ENCODE data around the gene SNX27. TPM values are rescaled to one million over a fixed set of nuclear protein-coding genes. Genes with fewer than 3 reads are reported as not detected.

SNX27 gene
- total RNA-seq, 2 experiments from 2014 or later = 13.2 to 13.3 TPM

GRCh38 chr1:151714820-151715725, 103.2 kb downstream of the SNX27 start:
- Histone ChIP-seq H3K27me3 (ENCODE audit: control insufficient read depth in 1 of 2, insufficient read depth in 2 of 2, low read length in 2 of 2) (peaks cover 43 to 48% of the 10 kb centered on the region in 2 experiments), H3K4me1 (ENCODE audit: insufficient read depth, low read length) (peaks cover 9% of the 10 kb centered on the region), H3K4me3 (ENCODE audit: low read length) (no peak overlapping the region), H3K36me3 (ENCODE audit: insufficient read depth, low read length) (no peaks in the 10 kb centered on the region), H3K27ac (ENCODE audit: low read depth in 1 of 2, low read length in 2 of 2) (no peak overlapping the region), H3K9me3 (ENCODE audit: control insufficient read depth in 1 of 2, insufficient read depth in 1 of 2, low read length in 2 of 2) (peaks cover 0 to 5% of the 10 kb centered on the region in 2 experiments)
- CTCF ChIA-PET = no interaction called here
- H3K36me3 Mint-ChIP-seq (ENCODE audit: low read depth) = no peaks in the 10 kb centered on the region
- no peak overlapping the region for H3K4me3 Mint-ChIP-seq
- POLR2A ChIA-PET = no interaction called here
- DNase-seq (no peak), ATAC-seq (ENCODE audit: poor library complexity) (no peak)
- H3K9me3 Mint-ChIP-seq = no peaks in the 10 kb centered on the region
- TF ChIP-seq CTCF (IDR thresholded peaks at IDR 0.05) = no peak
- H3K4me1 Mint-ChIP-seq (ENCODE audit: low read depth) = peaks cover 14% of the 10 kb centered on the region
- intact Hi-C loops (cut with DNase I, micrococcal nuclease) = no loop called here
- H3K27me3 Mint-ChIP-seq = peaks cover 76% of the 10 kb centered on the region
- H3K27ac Mint-ChIP-seq = no peak overlapping the region

GRCh38 chr1:151715726-151716404, 104.0 kb downstream of the SNX27 start:
- POLR2A ChIA-PET = no interaction called here
- peaks cover 19% of the 10 kb centered on the region for H3K4me1 Mint-ChIP-seq (ENCODE audit: low read depth)
- no peak for TF ChIP-seq CTCF (IDR thresholded peaks at IDR 0.05)
- CTCF ChIA-PET = no interaction called here
- ATAC-seq (ENCODE audit: poor library complexity) (no peak), DNase-seq (peak in 1 of 14 experiments; percentile 27)
- intact Hi-C loops (cut with DNase I, micrococcal nuclease) = no loop called here
- Histone ChIP-seq H3K27ac (ENCODE audit: low read depth in 1 of 2, low read length in 2 of 2) (no peak overlapping the region), H3K27me3 (ENCODE audit: control insufficient read depth in 1 of 2, insufficient read depth in 2 of 2, low read length in 2 of 2) (peaks cover 43 to 48% of the 10 kb centered on the region in 2 experiments), H3K4me1 (ENCODE audit: insufficient read depth, low read length) (peaks cover 14% of the 10 kb centered on the region), H3K4me3 (ENCODE audit: low read length) (no peak overlapping the region), H3K9me3 (ENCODE audit: control insufficient read depth in 1 of 2, insufficient read depth in 1 of 2, low read length in 2 of 2) (peaks cover 0 to 5% of the 10 kb centered on the region in 2 experiments), H3K36me3 (ENCODE audit: insufficient read depth, low read length) (no peaks in the 10 kb centered on the region)
- no peaks in the 10 kb centered on the region for H3K36me3 Mint-ChIP-seq (ENCODE audit: low read depth)
- H3K9me3 Mint-ChIP-seq = no peaks in the 10 kb centered on the region
- no peak overlapping the region for H3K4me3 Mint-ChIP-seq
- H3K27ac Mint-ChIP-seq = no peak overlapping the region
- H3K27me3 Mint-ChIP-seq = peaks cover 84% of the 10 kb centered on the region

GRCh38 chr1:151716405-151716762, 104.5 kb downstream of the SNX27 start:
- ChIA-PET POLR2A (no interaction called here), CTCF (no interaction called here)
- H3K4me1 Mint-ChIP-seq (ENCODE audit: low read depth) = peaks cover 23% of the 10 kb centered on the region
- H3K27me3 Mint-ChIP-seq = peaks cover 87% of the 10 kb centered on the region
- no peak overlapping the region for H3K4me3 Mint-ChIP-seq
- Histone ChIP-seq H3K4me1 (ENCODE audit: insufficient read depth, low read length) (peaks cover 18% of the 10 kb centered on the region), H3K36me3 (ENCODE audit: insufficient read depth, low read length) (no peaks in the 10 kb centered on the region), H3K9me3 (ENCODE audit: control insufficient read depth in 1 of 2, insufficient read depth in 1 of 2, low read length in 2 of 2) (peaks cover 0 to 5% of the 10 kb centered on the region in 2 experiments), H3K27me3 (ENCODE audit: control insufficient read depth in 1 of 2, insufficient read depth in 2 of 2, low read length in 2 of 2) (peaks cover 43 to 48% of the 10 kb centered on the region in 2 experiments), H3K4me3 (ENCODE audit: low read length) (no peak overlapping the region), H3K27ac (ENCODE audit: low read depth in 1 of 2, low read length in 2 of 2) (no peak overlapping the region)
- H3K9me3 Mint-ChIP-seq = no peaks in the 10 kb centered on the region
- intact Hi-C loops (cut with DNase I, micrococcal nuclease) = no loop called here
- H3K36me3 Mint-ChIP-seq (ENCODE audit: low read depth) = no peaks in the 10 kb centered on the region
- ATAC-seq (ENCODE audit: poor library complexity) (no peak), DNase-seq (no peak)
- H3K27ac Mint-ChIP-seq = no peak overlapping the region
- TF ChIP-seq CTCF (IDR thresholded peaks at IDR 0.05) = no peak

All from CD4-positive, alpha-beta T cell (primary cell).